Activated CD8-positive, alpha-beta memory T cell treated with anti-CD3 and anti-CD28 coated beads for 24 hours (primary cell): ENCODE results near the gene PHLDB2.
A peak's percentile ranks its signal among the peaks of the same experiment; 100 is the strongest.

Experiments used
- DNase-seq: peaks from one replicate; pipeline ENCODE4 v3.0.0-alpha.2; 2020

PHLDB2 gene

DNA sequence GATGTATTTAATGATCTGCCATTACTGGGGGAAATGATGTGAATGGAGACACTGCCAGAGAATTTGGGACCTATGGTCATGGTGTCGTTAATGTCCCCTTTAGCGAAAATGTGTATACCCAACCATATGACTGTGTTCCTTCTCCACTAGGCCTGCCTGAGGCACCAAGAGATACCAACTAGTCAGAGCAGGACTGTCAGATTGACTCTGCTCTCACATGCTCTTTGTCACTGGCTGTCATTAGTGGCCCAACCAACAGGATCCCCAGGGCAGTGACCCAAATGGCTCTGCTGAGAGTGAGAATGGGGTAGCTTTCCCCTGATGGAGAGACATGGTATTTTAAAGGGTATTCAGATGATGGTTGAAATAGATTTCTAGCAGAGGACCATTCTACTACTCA lies 142.5 kb downstream of the PHLDB2 start:
- DNase-seq = no peak

DNA sequence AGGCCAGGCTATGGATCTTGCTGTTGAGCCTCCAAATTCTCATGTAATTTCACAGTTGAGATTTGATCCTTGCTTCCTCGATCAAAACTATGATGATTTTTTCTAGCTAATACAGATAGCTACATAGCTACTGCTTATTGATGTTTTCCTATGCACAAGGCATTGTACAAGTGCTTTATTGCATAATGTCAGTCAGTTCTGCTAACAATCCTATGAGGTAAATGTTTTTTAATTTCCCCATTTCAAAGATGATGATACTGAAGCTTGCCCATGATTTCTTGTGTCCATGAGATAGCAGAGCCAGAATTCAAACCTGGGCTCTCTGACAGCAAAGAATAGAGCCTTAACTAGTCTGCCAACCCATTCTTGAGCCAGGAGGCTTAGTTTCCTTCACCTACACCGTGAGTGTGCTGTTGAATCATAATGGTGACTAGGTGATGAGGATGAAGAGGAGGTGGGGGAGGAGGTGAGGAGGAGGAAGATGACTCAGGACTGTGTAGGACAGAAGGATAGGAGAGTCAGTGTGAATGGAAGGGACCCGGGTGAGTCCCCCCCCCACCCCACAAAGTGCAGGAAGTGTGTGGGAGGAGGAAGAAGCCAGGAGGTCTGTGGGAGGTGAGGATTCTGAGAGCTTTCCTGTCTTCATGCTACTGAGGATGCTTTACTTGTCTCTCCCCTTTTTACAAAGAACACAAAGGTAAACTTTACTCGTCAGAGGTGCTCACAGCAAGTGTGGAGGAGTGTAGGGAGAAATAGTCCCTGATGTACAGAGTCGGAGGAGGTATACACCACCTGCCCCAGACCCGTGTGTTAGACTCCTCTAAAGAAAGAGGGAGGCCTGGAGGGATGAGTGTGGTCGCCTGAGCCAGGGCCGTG lies 143.3 kb downstream of the PHLDB2 start:
- DNase-seq = peak; percentile 77

DNA sequence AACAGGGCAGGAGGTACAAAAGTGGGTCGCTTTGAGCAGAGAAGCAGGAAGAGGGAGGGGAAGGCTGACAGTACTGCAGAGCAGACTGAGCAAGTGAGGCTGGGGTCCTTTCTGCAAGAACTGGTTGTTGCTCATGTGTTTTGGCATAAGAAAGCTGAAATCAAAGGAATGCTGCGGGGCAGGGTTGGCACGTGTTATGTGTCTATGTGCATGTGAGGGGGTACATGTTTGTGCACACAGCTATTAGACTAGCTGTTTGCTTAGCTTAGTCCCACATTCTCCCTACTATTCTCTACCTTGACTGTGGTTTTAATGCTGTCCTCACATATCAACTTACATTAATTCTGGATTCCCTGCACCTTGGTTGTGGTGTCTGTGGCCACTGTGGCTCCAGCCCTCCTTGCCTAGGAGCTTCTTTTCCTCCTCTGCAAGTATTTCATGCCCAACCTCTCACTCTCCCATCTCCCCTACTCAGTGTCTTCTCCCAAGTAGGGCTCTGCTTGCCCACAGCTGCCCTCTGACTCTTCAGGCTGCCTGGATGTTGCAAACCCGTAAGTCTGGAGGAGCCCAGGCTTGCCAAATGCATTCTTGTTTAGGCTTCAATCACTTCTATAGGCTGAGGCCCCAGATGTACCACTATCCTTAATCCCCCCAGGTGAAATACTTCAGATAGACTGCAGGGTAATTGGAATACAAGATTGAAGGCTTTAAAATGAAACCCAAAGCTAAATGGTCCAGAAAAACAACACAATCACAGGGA lies 144.4 kb downstream of the PHLDB2 start:
- DNase-seq = no peak

GRCh38 chr3:112004187-112004586 lies 145.1 kb downstream of the PHLDB2 start:
- DNase-seq = no peak

- no peak for DNase-seq
Measured at GRCh38 chr3:112004669-112005068, 145.6 kb downstream of the PHLDB2 start.

- DNase-seq = no peak
Measured at GRCh38 chr3:112005091-112005672, 146.1 kb downstream of the PHLDB2 start.

DNA sequence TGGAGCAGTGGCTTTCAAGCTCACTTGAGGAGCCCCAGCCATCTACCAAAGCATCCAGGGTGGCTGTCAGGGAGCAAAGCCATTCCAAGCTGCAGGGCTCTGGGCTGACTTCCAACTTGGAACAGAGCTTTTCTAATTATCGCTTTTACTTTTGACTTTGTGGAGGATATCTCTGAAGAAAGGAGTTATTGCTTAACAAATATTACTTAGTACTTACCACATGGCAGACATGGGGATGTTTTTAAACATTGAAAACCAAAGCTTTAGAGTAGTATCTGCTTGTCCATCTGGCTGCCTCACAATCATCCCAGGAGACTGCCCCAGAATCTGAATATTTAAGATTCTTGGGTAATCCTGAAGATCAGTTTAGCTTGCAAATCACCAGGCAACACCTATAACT lies 148.6 kb downstream of the PHLDB2 start:
- DNase-seq = no peak

GRCh38 chr3:112009670-112010069 lies 150.6 kb downstream of the PHLDB2 start:
- DNase-seq = no peak

DNA sequence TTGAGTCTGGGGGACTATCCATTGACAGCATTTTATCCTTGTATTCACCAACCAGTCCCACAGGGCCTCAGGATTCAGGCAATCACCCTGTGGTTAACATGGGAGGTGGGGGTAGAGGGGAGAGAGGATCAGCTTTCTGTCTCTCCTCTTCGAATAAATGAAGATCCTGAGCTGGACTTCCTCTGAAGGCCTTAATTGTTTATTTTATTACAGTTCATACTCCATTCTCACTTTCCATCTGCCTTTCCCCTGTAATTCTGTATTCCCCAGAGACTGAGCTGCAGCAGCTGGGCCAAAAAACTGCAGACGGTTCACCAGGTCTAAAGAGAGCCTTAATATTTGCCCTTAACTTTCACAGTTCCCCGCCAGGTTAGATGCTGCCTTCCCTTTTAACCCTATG lies 151.6 kb downstream of the PHLDB2 start:
- no peak for DNase-seq

- no peak for DNase-seq
Measured at GRCh38 chr3:112011376-112011940, 152.4 kb downstream of the PHLDB2 start.

DNA sequence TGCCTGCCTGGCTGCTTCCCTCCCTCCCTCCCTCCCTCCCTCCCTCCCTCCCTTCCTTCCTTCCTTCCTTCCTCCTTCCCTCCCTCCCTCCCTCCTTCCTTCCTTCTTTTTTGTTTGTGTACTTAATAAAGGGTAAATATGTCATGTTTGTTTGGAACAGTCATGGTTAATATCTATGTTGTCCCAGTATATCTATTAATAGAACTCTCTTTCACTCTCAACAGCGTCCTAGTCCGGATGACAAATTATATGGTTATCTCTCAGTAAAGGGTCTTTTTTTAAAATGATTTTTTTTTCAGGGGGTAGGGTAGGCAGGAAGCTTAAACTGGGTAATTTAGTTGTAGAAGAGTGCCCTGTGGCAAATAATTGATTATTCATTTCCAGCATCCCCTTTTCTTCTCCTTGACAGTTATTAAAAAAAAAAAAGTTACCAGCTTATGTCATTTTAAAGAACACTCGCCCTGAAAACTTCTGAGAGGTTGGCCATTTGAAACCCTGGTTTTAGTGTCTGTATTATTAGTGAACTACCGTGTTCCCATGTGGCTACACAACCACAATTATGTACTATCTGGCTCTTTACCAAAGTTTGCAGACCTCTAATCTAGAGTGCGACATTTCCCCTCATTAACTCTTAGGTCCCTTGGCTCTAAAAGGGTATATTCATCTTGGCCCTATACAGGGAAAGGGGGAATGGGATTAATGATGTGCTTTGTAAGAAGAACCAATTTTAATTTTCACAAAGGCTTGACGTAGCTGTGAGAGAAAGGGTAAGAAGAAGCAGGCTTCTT lies 153.3 kb downstream of the PHLDB2 start:
- DNase-seq = no peak

- DNase-seq = peak; percentile 80
Measured at GRCh38 chr3:112013058-112013783, 154.2 kb downstream of the PHLDB2 start.

- no peak for DNase-seq
Measured at GRCh38 chr3:112013784-112014143, 154.7 kb downstream of the PHLDB2 start.

- no peak for DNase-seq
Measured at GRCh38 chr3:112017091-112017490, 158.0 kb downstream of the PHLDB2 start.

DNA sequence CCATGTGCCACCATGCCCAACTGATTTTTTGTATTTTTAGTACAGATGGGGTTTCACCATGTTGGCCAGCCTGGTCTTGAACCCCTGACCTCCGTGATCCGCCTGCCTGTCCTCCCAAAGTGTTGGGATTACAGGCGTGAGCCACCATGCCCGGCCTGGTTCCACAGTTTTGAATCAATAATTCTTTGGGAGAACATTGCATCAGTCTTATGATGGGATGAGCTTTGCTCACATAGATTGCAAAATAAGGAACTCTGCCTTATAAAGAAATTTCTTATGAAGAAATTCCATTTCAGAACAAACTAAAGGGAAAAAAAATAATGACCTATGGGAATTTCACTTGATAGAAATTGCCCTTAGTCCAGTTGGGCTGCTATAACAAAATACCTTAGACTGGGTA lies 159.6 kb downstream of the PHLDB2 start:
- DNase-seq = no peak

DNA sequence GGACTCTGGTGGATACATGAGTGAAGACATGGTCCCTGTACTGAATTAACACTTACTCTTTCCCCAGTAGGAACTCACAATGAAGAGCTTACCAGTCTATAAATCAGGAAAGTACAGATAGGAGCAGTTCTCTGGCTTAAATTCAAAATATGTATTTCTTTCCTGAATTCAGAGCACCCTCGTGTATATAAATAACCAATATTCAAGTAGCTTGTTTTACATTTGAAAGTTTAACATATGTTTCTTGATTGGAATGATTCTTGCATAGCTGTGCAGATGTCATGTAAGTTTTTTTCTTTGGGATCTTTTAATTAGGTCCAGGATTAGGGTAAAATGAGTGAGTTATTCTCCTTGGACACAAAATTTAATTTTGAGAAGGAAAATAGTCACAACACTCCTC lies 160.7 kb downstream of the PHLDB2 start:
- no peak for DNase-seq

GRCh38 chr3:112020674-112021085 lies 161.6 kb downstream of the PHLDB2 start:
- no peak for DNase-seq
